Astrocyte (in vitro differentiated cells and primary cell): ENCODE data around the gene TMC1.

Source experiments
- CTCF ChIP-seq: IDR thresholded peaks from 2 replicates; pipeline ENCODE4 v1.5.1; 2011; ENCODE audit warnings: low read depth, mild to moderate bottlenecking, inconsistent platforms, low read length, moderate library complexity; ENCODE audit not compliant: insufficient read depth
- EZH2 ChIP-seq: IDR thresholded peaks from 2 replicates; pipeline ENCODE4 v1.6.1; 2012; ENCODE audit warnings: mild to moderate bottlenecking, low read length, inconsistent platforms; ENCODE audit not compliant: insufficient read depth

GRCh38 chr9:72575666-72576065, 54.3 kb downstream of the TMC1 start:
- TF ChIP-seq CTCF (no peak), EZH2 (no peak)
